HEK293T (cell line): ENCODE results near the gene FAM124B.

Experiments
- CTCF ChIA-PET: fragments of 350-600 bp; formaldehyde crosslinking; extraction: SDS; loops from one replicate; lab custom pipeline; 2021; ENCODE audit warnings: antibody characterized with exemption, inconsistent platforms; lab: Yijun Ruan, JAX
- POLR2A ChIA-PET: fragments of 350-600 bp; formaldehyde crosslinking; extraction: SDS; loops from one replicate; lab custom pipeline; 2020; ENCODE audit warnings: antibody characterized with exemption, inconsistent platforms; lab: Yijun Ruan, JAX
- DNase-seq: peaks from one replicate; pipeline ENCODE4 v3.0.0; 2012; ENCODE audit warnings: mixed read lengths; ENCODE audit errors: extremely low spot score
- ARNT ChIP-seq: fragments of 450-650 bp; IDR thresholded peaks from 2 replicates; pipeline ENCODE4 v1.6.1; 2017; ENCODE audit warnings: mild to moderate bottlenecking
- BHLHE40 ChIP-seq: fragments of 450-650 bp; IDR thresholded peaks from 2 replicates; pipeline ENCODE4 v1.6.1; 2016; ENCODE audit warnings: mild to moderate bottlenecking, moderate library complexity, borderline replicate concordance
- CTBP1 ChIP-seq: fragments of 450-650 bp; IDR thresholded peaks from 2 replicates; pipeline ENCODE4 v1.6.1; 2016; ENCODE audit warnings: borderline replicate concordance
- ELF4 ChIP-seq: fragments of 450-650 bp; IDR thresholded peaks from 2 replicates; pipeline ENCODE4 v1.6.1; 2017; ENCODE audit warnings: antibody characterized with exemption
- FOXA1 ChIP-seq: fragments of 450-650 bp; IDR thresholded peaks from 2 replicates; pipeline ENCODE4 v1.6.1; 2016; ENCODE audit warnings: mild to moderate bottlenecking
- FOXK2 ChIP-seq: fragments of 450-650 bp; IDR thresholded peaks from 2 replicates; pipeline ENCODE4 v1.6.1; 2016; ENCODE audit warnings: mild to moderate bottlenecking
- FOXM1 ChIP-seq: fragments of 450-650 bp; IDR thresholded peaks from 2 replicates; pipeline ENCODE4 v1.6.1; 2017; ENCODE audit warnings: mild to moderate bottlenecking, borderline replicate concordance
- HDGF ChIP-seq: fragments of 450-650 bp; IDR thresholded peaks from 2 replicates; pipeline ENCODE4 v1.6.1; 2017; ENCODE audit warnings: antibody characterized with exemption, borderline replicate concordance
- L3MBTL2 ChIP-seq: fragments of 450-650 bp; conservative IDR thresholded peaks from 2 replicates; pipeline ENCODE4 v1.6.1; 2016; ENCODE audit warnings: mild to moderate bottlenecking
- LEF1 ChIP-seq: fragments of 450-650 bp; IDR thresholded peaks from 2 replicates; pipeline ENCODE4 v1.6.1; 2017; ENCODE audit warnings: mild to moderate bottlenecking, borderline replicate concordance
- NFRKB ChIP-seq: fragments of 450-650 bp; IDR thresholded peaks from 2 replicates; pipeline ENCODE4 v1.6.1; 2016; ENCODE audit warnings: mild to moderate bottlenecking, moderate library complexity
- PKNOX1 ChIP-seq: fragments of 450-650 bp; IDR thresholded peaks from 2 replicates; pipeline ENCODE4 v1.6.1; 2016
- SP1 ChIP-seq: fragments of 450-650 bp; IDR thresholded peaks from 2 replicates; pipeline ENCODE4 v1.6.1; 2017
- SUZ12 ChIP-seq: fragments of 450-650 bp; IDR thresholded peaks from 2 replicates; pipeline ENCODE4 v1.6.1; 2016; ENCODE audit warnings: mild to moderate bottlenecking
- TARDBP ChIP-seq: fragments of 450-650 bp; IDR thresholded peaks from 2 replicates; pipeline ENCODE4 v1.6.1; 2016
- ZNF384 ChIP-seq: fragments of 450-650 bp; IDR thresholded peaks from 2 replicates; pipeline ENCODE4 v1.6.1; 2016

The FAM124B gene

GRCh38 chr2:224362094-224362493 is 39.8 kb downstream of the FAM124B start:
- POLR2A ChIA-PET = no interaction called here
- CTCF ChIA-PET = no interaction called here
- TF ChIP-seq SP1 (no peak), LEF1 (no peak), PKNOX1 (no peak), FOXK2 (no peak), ZNF384 (no peak), ELF4 (no peak), BHLHE40 (no peak), TARDBP (no peak), ARNT (no peak), HDGF (no peak), CTBP1 (no peak), FOXM1 (no peak), NFRKB (no peak), SUZ12 (no peak), L3MBTL2 (no peak), FOXA1 (no peak)
- DNase-seq = no peak

GRCh38 chr2:224360801-224361251 is 41.1 kb downstream of the FAM124B start:
- ChIA-PET CTCF (interaction anchor here (0.7 kb wide), 2 partner anchors 18 to 279 kb away, joined by 3 to 10 read pairs; no protein-coding TSS in a partner anchor), POLR2A (no interaction called here)
- TF ChIP-seq ARNT (no peak), FOXA1 (no peak), FOXK2 (no peak), CTBP1 (no peak), ELF4 (no peak), HDGF (no peak), NFRKB (no peak), SP1 (no peak)
- no peak for DNase-seq

- ChIA-PET CTCF (interaction anchor here (1.2 kb wide), 1 partner anchor 389 kb away, joined by 4 read pairs; no protein-coding TSS in a partner anchor), POLR2A (no interaction called here)
These were observed 42.3 kb downstream of the FAM124B start for GRCh38 chr2:224359569-224359968.

GRCh38 chr2:224357098-224357901 is 44.6 kb downstream of the FAM124B start:
- CTCF ChIA-PET = interaction anchor here (1.4 kb wide), 1 partner anchor 294 kb away, joined by 4 read pairs; no protein-coding TSS in a partner anchor
- TF ChIP-seq L3MBTL2 (no peak), HDGF (no peak), SP1 (no peak), NFRKB (no peak), FOXM1 (no peak), FOXK2 (no peak), ARNT (no peak), FOXA1 (no peak), PKNOX1 (no peak), BHLHE40 (no peak), LEF1 (no peak), ELF4 (no peak), TARDBP (no peak), CTBP1 (no peak), ZNF384 (no peak), SUZ12 (no peak)
- peak; percentile 56 for DNase-seq
- POLR2A ChIA-PET = no interaction called here

More at GRCh38 chr2:224359569-224359968, 42.3 kb downstream of the FAM124B start:
- DNase-seq = peak; percentile 49
- no peak for TF ChIP-seq SP1
- no peak for TF ChIP-seq BHLHE40
- TF ChIP-seq FOXK2 = no peak
- no peak for TF ChIP-seq HDGF
- TF ChIP-seq SUZ12 = no peak
- TF ChIP-seq NFRKB = no peak
- no peak for TF ChIP-seq LEF1
- TF ChIP-seq ELF4 = no peak
- no peak for TF ChIP-seq ARNT
- no peak for TF ChIP-seq PKNOX1
- TF ChIP-seq TARDBP = no peak
- no peak for TF ChIP-seq FOXA1
- no peak for TF ChIP-seq FOXM1
- no peak for TF ChIP-seq L3MBTL2
- TF ChIP-seq CTBP1 = no peak
- TF ChIP-seq ZNF384 = no peak

- TF ChIP-seq HDGF (no peak), ZNF384 (no peak), L3MBTL2 (no peak), FOXA1 (no peak), SP1 (no peak), LEF1 (no peak), NFRKB (no peak), FOXK2 (no peak), TARDBP (no peak), CTBP1 (no peak), BHLHE40 (no peak), FOXM1 (no peak), SUZ12 (no peak)
- ChIA-PET CTCF (interaction anchor here (0.6 kb wide), 1 partner anchor 449 kb away, joined by 3 read pairs; no protein-coding TSS in a partner anchor), POLR2A (no interaction called here)
- DNase-seq = no peak
These were observed 47.2 kb downstream of the FAM124B start for GRCh38 chr2:224354632-224355211.
